DND-41 (cell line): ENCODE measurements around the gene FRYL.

ENCODE experiments used
- ATAC-seq: fragments of 200-7000 bp; cut with Tn5 transposase; 3 replicates; pipeline ENCODE4 v1.9.1; 2021; ENCODE audit warnings: low read depth; ENCODE audit not compliant: insufficient read depth
- DNase-seq: peaks from one replicate; pipeline ENCODE4 v3.0.0-alpha.2; 2020
- H2AFZ ChIP-seq: 2 replicates; pipeline ENCODE4 v1.6.0; 2012; ENCODE audit warnings: low read depth, low read length
- H3K27ac ChIP-seq: 2 replicates; pipeline ENCODE4 v1.5.1; 2012; ENCODE audit warnings: low read length, inconsistent platforms
- H3K27me3 ChIP-seq: fragments of 200-600 bp; sonication (generic); 2 replicates; pipeline ENCODE4 v1.6.0; 2012; ENCODE audit warnings: low read length, mild to moderate bottlenecking, inconsistent platforms; ENCODE audit not compliant: insufficient read depth, poor library complexity
- H3K36me3 ChIP-seq: 2 replicates; pipeline ENCODE4 v1.5.1; 2012; ENCODE audit warnings: low read length, inconsistent platforms; ENCODE audit not compliant: insufficient read depth
- H3K4me1 ChIP-seq: 2 replicates; pipeline ENCODE4 v1.5.1; 2012; ENCODE audit warnings: mild to moderate bottlenecking, low read length; ENCODE audit not compliant: insufficient read depth
- H3K4me2 ChIP-seq: 2 replicates; pipeline ENCODE4 v1.6.0; 2012; ENCODE audit warnings: mild to moderate bottlenecking, moderate library complexity, low read length, inconsistent platforms; ENCODE audit not compliant: insufficient read depth
- H3K4me3 ChIP-seq, 2 experiments: fragments of 200-600 bp in 1 of 2; shearing (Covaris generic) in 1 of 2; 2 replicates each; pipeline ENCODE4 v1.5.1; 2012 to 2016; ENCODE audit warnings: inconsistent platforms in 2 of 2, low read length in 2 of 2, mild to moderate bottlenecking in 2 of 2, low read depth in 1 of 2, moderate library complexity in 1 of 2
- H3K79me2 ChIP-seq: 2 replicates; pipeline ENCODE4 v1.6.0; 2012; ENCODE audit warnings: low read length, inconsistent platforms; ENCODE audit not compliant: insufficient read depth
- H3K9ac ChIP-seq: 2 replicates; pipeline ENCODE4 v1.6.0; 2012; ENCODE audit warnings: low read depth, mild to moderate bottlenecking, inconsistent platforms, low read length, moderate library complexity
- H3K9me3 ChIP-seq: 2 replicates; pipeline ENCODE4 v1.5.1; 2012; ENCODE audit warnings: low read length, moderate library complexity, mild to moderate bottlenecking, inconsistent platforms; ENCODE audit not compliant: insufficient read depth, severe bottlenecking
- H4K20me1 ChIP-seq: 2 replicates; pipeline ENCODE4 v1.6.0; 2012; ENCODE audit warnings: low read length; ENCODE audit not compliant: insufficient read depth
- CTCF ChIP-seq: IDR thresholded peaks from 2 replicates; pipeline ENCODE4 v1.5.1; 2012; ENCODE audit warnings: borderline replicate concordance, low read length, moderate library complexity, mild to moderate bottlenecking; ENCODE audit not compliant: poor library complexity, severe bottlenecking; ENCODE audit errors: extremely low read depth
- EZH2 ChIP-seq: IDR thresholded peaks from 3 replicates; pipeline ENCODE4 v1.6.1; 2012; ENCODE audit warnings: borderline replicate concordance, low read depth, mild to moderate bottlenecking, moderate library complexity, low read length, inconsistent platforms; ENCODE audit not compliant: severe bottlenecking

Gene FRYL

GRCh38 chr4:48504352-48504751 is 275.7 kb downstream of the FRYL start:
- H3K4me3 ChIP-seq: no peak overlapping the region
- ATAC-seq: no peak
- no peaks in the 10 kb centered on the region for H3K4me1 ChIP-seq
- no peak overlapping the region for H3K9ac ChIP-seq
- no peaks in the 10 kb centered on the region for H3K79me2 ChIP-seq
- no peaks in the 10 kb centered on the region for H4K20me1 ChIP-seq
- no peak overlapping the region for H3K4me2 ChIP-seq
- TF ChIP-seq EZH2: no peak
- TF ChIP-seq CTCF: no peak
- H3K36me3 ChIP-seq: peaks cover 80% of the 10 kb centered on the region
- H3K9me3 ChIP-seq: no peaks in the 10 kb centered on the region
- H2AFZ ChIP-seq: no peak overlapping the region
- H3K27ac ChIP-seq: no peak overlapping the region
- DNase-seq: no peak
- no peaks in the 10 kb centered on the region for H3K27me3 ChIP-seq

- H3K79me2 ChIP-seq: no peaks in the 10 kb centered on the region
- no peak overlapping the region for H3K4me2 ChIP-seq
- H2AFZ ChIP-seq: no peak overlapping the region
- no peak overlapping the region for H3K9ac ChIP-seq
- H3K27ac ChIP-seq: no peak overlapping the region
- H3K9me3 ChIP-seq: no peaks in the 10 kb centered on the region
- no peak overlapping the region for H3K4me3 ChIP-seq
- no peak for DNase-seq
- no peaks in the 10 kb centered on the region for H4K20me1 ChIP-seq
- H3K36me3 ChIP-seq: peaks cover 80% of the 10 kb centered on the region
- no peak for ATAC-seq
- H3K27me3 ChIP-seq: no peaks in the 10 kb centered on the region
- TF ChIP-seq EZH2: no peak
- no peaks in the 10 kb centered on the region for H3K4me1 ChIP-seq
Observed at GRCh38 chr4:48504026-48504330, 276.1 kb downstream of the FRYL start.

- no peaks in the 10 kb centered on the region for H3K9me3 ChIP-seq
- H3K27me3 ChIP-seq: no peaks in the 10 kb centered on the region
- ATAC-seq (no peak), DNase-seq (no peak)
- H4K20me1 ChIP-seq: no peaks in the 10 kb centered on the region
- no peak overlapping the region for H3K27ac ChIP-seq
- no peak overlapping the region for H3K4me2 ChIP-seq
- no peaks in the 10 kb centered on the region for H3K79me2 ChIP-seq
- peaks cover 79% of the 10 kb centered on the region for H3K36me3 ChIP-seq
- H3K4me1 ChIP-seq: no peaks in the 10 kb centered on the region
- no peak overlapping the region for H3K9ac ChIP-seq
- no peak overlapping the region for H2AFZ ChIP-seq
- TF ChIP-seq CTCF (no peak), EZH2 (no peak)
- H3K4me3 ChIP-seq: no peak overlapping the region
Observed at GRCh38 chr4:48503233-48504025, 276.6 kb downstream of the FRYL start.

- Histone ChIP-seq H3K4me3 (no peak overlapping the region), H3K9me3 (no peaks in the 10 kb centered on the region), H3K79me2 (no peaks in the 10 kb centered on the region), H3K27ac (no peak overlapping the region), H3K9ac (no peak overlapping the region), H3K4me1 (no peaks in the 10 kb centered on the region), H3K36me3 (peaks cover 49% of the 10 kb centered on the region), H3K27me3 (no peaks in the 10 kb centered on the region), H2AFZ (no peak overlapping the region), H3K4me2 (no peak overlapping the region), H4K20me1 (no peaks in the 10 kb centered on the region)
- ATAC-seq (no peak), DNase-seq (no peak)
- TF ChIP-seq CTCF: no peak
Observed at GRCh38 chr4:48499551-48500066, 280.5 kb downstream of the FRYL start.
